Motor neuron (in vitro differentiated cells): ENCODE data around the gene MMP14. TPM values are rescaled to one million over a fixed set of nuclear protein-coding genes. Genes with fewer than 3 reads are reported as not detected.

Experiments
- ATAC-seq, 8 experiments: fragments of 200-7000 bp; cut with Tn5 transposase; replicated peaks in 6 of 8; 2 replicates each; pipeline ENCODE4 v1.8.0; 2021; ENCODE audit warnings: mild to moderate bottlenecking in 8 of 8, moderate library complexity in 8 of 8
- H3K27ac ChIP-seq, 2 donors: fragments of 250-450 bp; sonication (Bioruptor Pico); 2 replicates each; pipeline ENCODE4 v1.9.0; 2021; ENCODE audit warnings: antibody characterized with exemption in 2 of 2, mild to moderate bottlenecking in 2 of 2, moderate library complexity in 1 of 2
- H3K4me1 ChIP-seq, 2 donors: fragments of 250-450 bp; sonication (Bioruptor Pico); replicated peaks in 1 of 2; 2 replicates each; pipeline ENCODE4 v1.6.1; 2021; ENCODE audit warnings: antibody characterized with exemption in 2 of 2, mild to moderate bottlenecking in 2 of 2, moderate library complexity in 1 of 2
- H3K4me3 ChIP-seq, 5 donors: fragments of 250-450 bp; sonication (Bioruptor Pico); 2 replicates each; pipeline ENCODE4 v1.9.0; 2021; ENCODE audit warnings: antibody characterized with exemption in 5 of 5, mild to moderate bottlenecking in 5 of 5, moderate library complexity in 4 of 5
- WGBS, 10 experiments: fragments of 450-650 bp; shearing (Covaris generic); methylation state at CpG; one replicate each; pipeline ENCODE4 v1.0.0; 2022; 5-methylcytosine and 5-hydroxymethylcytosine counted together
- in situ Hi-C, 9 experiments: fragments of 400-800 bp; cut with MboI; loops; one replicate each; pipeline ENCODE4 v1.15.0; 2021; ENCODE audit warnings: low sequenced_read_pairs in 9 of 9, low pct_unique_long_range_greater_than_20kb in 2 of 9; ENCODE audit not compliant: unreplicated experiment in 9 of 9
- total RNA-seq, 8 experiments: library from RNA; unstranded; fragments of 300-600 nt; gene quantifications; 2 replicates each; pipeline versions ENCODE4 v1.2.3 to v1.2.4, GENCODE V29; 2022

The MMP14 gene
- total RNA-seq, 8 experiments from 2014 or later, result 0.35 to 290 (median 3.3) TPM

GRCh38 chr14:22886500-22887259, 50.3 kb downstream of the MMP14 start:
- in situ Hi-C loops, result no loop called here
- Histone ChIP-seq H3K4me1 (peaks cover 45 to 51% of the 10 kb centered on the region in 2 donors), H3K27ac (peak overlapping the region; percentile 75 to 82), H3K4me3 (peak overlapping the region; percentile 35 to 58 (median 49))
- peak; percentile 35 to 77 (median 52) for ATAC-seq
- WGBS, 10 experiments, result 0 to 27% (median 6%) methylated on average over 2 to 12 of the region's 77 CpGs; no CpG with 5 or more reads in 2 of the 10 experiments

- Histone ChIP-seq H3K27ac (peak overlapping the region; percentile 75 to 82), H3K4me1 (peaks cover 38 to 45% of the 10 kb centered on the region in 2 donors), H3K4me3 (peak overlapping the region; percentile 35 to 58 (median 49))
- WGBS, 10 experiments, result 0 to 100% (median 25%) methylated on average over 1 to 9 of the region's 11 CpGs; no CpG with 5 or more reads in 4 of the 10 experiments
- ATAC-seq, result peak; percentile 17 to 61 (median 56)
- in situ Hi-C loops, result no loop called here
Measured at GRCh38 chr14:22887260-22887989, 51.0 kb downstream of the MMP14 start.

- 33 to 100% (median 60%) methylated on average over 1 to 2 of the region's 5 CpGs; no CpG with 5 or more reads in 7 of the 10 experiments for whole genome bisulfite sequencing, 10 experiments
- Histone ChIP-seq H3K4me3 (peak overlapping the region in 4 of 5 donors; percentile 35 to 58 (median 53)), H3K4me1 (peaks cover 34 to 41% of the 10 kb centered on the region in 2 donors), H3K27ac (peak overlapping the region in 1 of 2 donors; percentile 75)
- in situ Hi-C loops, result no loop called here
- no peak for ATAC-seq
Measured at GRCh38 chr14:22887990-22888378, 51.6 kb downstream of the MMP14 start.

- 80 to 100% (median 91%) methylated on average over 1 to 2 of the region's 4 CpGs; no CpG with 5 or more reads in 6 of the 10 experiments for WGBS, 10 experiments
- ATAC-seq, result no peak
- in situ Hi-C loops, result no loop called here
Measured at GRCh38 chr14:22888662-22889061, 52.3 kb downstream of the MMP14 start.

GRCh38 chr14:22890416-22890815, 54.0 kb downstream of the MMP14 start:
- in situ Hi-C loops, result no loop called here
- H3K4me3 ChIP-seq, result no peak overlapping the region
- WGBS, 10 experiments, result 0 to 100% (median 83%) methylated on average over 1 of the region's 1 CpG; no CpG with 5 or more reads in 4 of the 10 experiments

More at GRCh38 chr14:22888662-22889061, 52.3 kb downstream of the MMP14 start:
- no peak overlapping the region for H3K27ac ChIP-seq
- no peak overlapping the region for H3K4me3 ChIP-seq
- H3K4me1 ChIP-seq, result peaks cover 34 to 35% of the 10 kb centered on the region in 2 donors

GRCh38 chr14:22892488-22892887, 56.1 kb downstream of the MMP14 start:
- in situ Hi-C loops, result no loop called here
- 60 to 100% (median 87%) methylated on average over 1 to 4 of the region's 7 CpGs; no CpG with 5 or more reads in 3 of the 10 experiments for WGBS, 10 experiments
- no peak overlapping the region for H3K4me3 ChIP-seq
- peaks cover 8 to 9% of the 10 kb centered on the region in 2 donors for H3K4me1 ChIP-seq
- no peak for ATAC-seq
- no peak overlapping the region for H3K27ac ChIP-seq

More at GRCh38 chr14:22890416-22890815, 54.0 kb downstream of the MMP14 start:
- Histone ChIP-seq H3K27ac (no peak overlapping the region), H3K4me1 (peaks cover 19 to 21% of the 10 kb centered on the region in 2 donors)
- ATAC-seq, result no peak

- WGBS, 10 experiments, result 70 to 100% (median 75%) methylated on average over 1 to 4 of the region's 4 CpGs; no CpG with 5 or more reads in 1 of the 10 experiments
- no peak overlapping the region for H3K4me3 ChIP-seq
- in situ Hi-C loops, result no loop called here
- no peaks in the 10 kb centered on the region for H3K4me1 ChIP-seq
- no peak for ATAC-seq
- H3K27ac ChIP-seq, result no peak overlapping the region
Measured at GRCh38 chr14:22893706-22894105, 57.3 kb downstream of the MMP14 start.

- no peak for ATAC-seq
- in situ Hi-C loops, result no loop called here
- Histone ChIP-seq H3K4me1 (peaks cover 3 to 5% of the 10 kb centered on the region in 2 donors), H3K27ac (no peak overlapping the region), H3K4me3 (no peak overlapping the region)
- WGBS, 10 experiments, result 86 to 100% methylated on average over 1 of the region's 1 CpG; no CpG with 5 or more reads in 8 of the 10 experiments
Measured at GRCh38 chr14:22895402-22895801, 59.0 kb downstream of the MMP14 start.

GRCh38 chr14:22896356-22896755, 60.0 kb downstream of the MMP14 start:
- peaks cover 3 to 5% of the 10 kb centered on the region in 2 donors for H3K4me1 ChIP-seq
- no peak for ATAC-seq
- 60 to 100% (median 79%) methylated on average over 1 to 5 of the region's 5 CpGs; no CpG with 5 or more reads in 3 of the 10 experiments for WGBS, 10 experiments
- no peak overlapping the region for H3K27ac ChIP-seq
- no peak overlapping the region for H3K4me3 ChIP-seq
- in situ Hi-C loops, result no loop called here

- H3K27ac ChIP-seq, result no peak overlapping the region
- in situ Hi-C loops, result no loop called here
- no peak for ATAC-seq
- H3K4me1 ChIP-seq, result peaks cover 3 to 5% of the 10 kb centered on the region in 2 donors
- H3K4me3 ChIP-seq, result no peak overlapping the region
- WGBS, 10 experiments, result 71 to 100% (median 92%) methylated on average over 1 to 3 of the region's 3 CpGs; no CpG with 5 or more reads in 3 of the 10 experiments
Measured at GRCh38 chr14:22896760-22897159, 60.4 kb downstream of the MMP14 start.

GRCh38 chr14:22897357-22897756, 61.0 kb downstream of the MMP14 start:
- ATAC-seq, result no peak
- H3K4me3 ChIP-seq, result no peak overlapping the region
- WGBS, 10 experiments, result 60 to 100% (median 92%) methylated on average over 1 of the region's 1 CpG; no CpG with 5 or more reads in 4 of the 10 experiments
- H3K27ac ChIP-seq, result no peak overlapping the region
- in situ Hi-C loops, result no loop called here
- peaks cover 3 to 5% of the 10 kb centered on the region in 2 donors for H3K4me1 ChIP-seq
